Superior temporal gyrus (tissue), 1 donor: ENCODE measurements around the gene EPHB2.
"Not testable (repeated sequence)": the region's sequence is repeated elsewhere in the genome, so short reads cannot be mapped to it uniquely, and the experiment has no call there.

Source experiments
- DNase-seq: peaks from one replicate; pipeline ENCODE4 v3.0.0-alpha.2; 2016; ENCODE audit errors: extremely low spot score

The EPHB2 gene

GRCh38 chr1:22836850-22837249, 126.2 kb downstream of the EPHB2 start:
- DNase-seq = no peak

- DNase-seq = no peak
Measured at GRCh38 chr1:22837332-22837731, 126.7 kb downstream of the EPHB2 start.

- DNase-seq = no peak
Measured at GRCh38 chr1:22838965-22839364, 128.3 kb downstream of the EPHB2 start.

GRCh38 chr1:22839806-22840205, 129.2 kb downstream of the EPHB2 start:
- DNase-seq = no peak

- DNase-seq = no peak
Measured at GRCh38 chr1:22841142-22841541, 130.5 kb downstream of the EPHB2 start.

- DNase-seq = no peak
Measured at GRCh38 chr1:22841860-22842281, 131.2 kb downstream of the EPHB2 start.

- DNase-seq = not testable (repeated sequence)
Measured at GRCh38 chr1:22843441-22844183, 133.0 kb downstream of the EPHB2 start.

- DNase-seq = no peak
Measured at GRCh38 chr1:22844621-22845020, 134.0 kb downstream of the EPHB2 start.

GRCh38 chr1:22845398-22845935, 134.8 kb downstream of the EPHB2 start:
- DNase-seq = no peak

- no peak for DNase-seq
Measured at GRCh38 chr1:22846458-22846857, 135.8 kb downstream of the EPHB2 start.

- DNase-seq = no peak
Measured at GRCh38 chr1:22847249-22847648, 136.6 kb downstream of the EPHB2 start.

GRCh38 chr1:22847709-22848108, 137.1 kb downstream of the EPHB2 start:
- DNase-seq = no peak

GRCh38 chr1:22848405-22848804, 137.8 kb downstream of the EPHB2 start:
- no peak for DNase-seq

- no peak for DNase-seq
Measured at GRCh38 chr1:22849770-22850169, 139.1 kb downstream of the EPHB2 start.

- DNase-seq = no peak
Measured at GRCh38 chr1:22850281-22850680, 139.6 kb downstream of the EPHB2 start.

GRCh38 chr1:22850681-22851080, 140.0 kb downstream of the EPHB2 start:
- DNase-seq = peak; percentile 86

GRCh38 chr1:22851517-22851916, 140.9 kb downstream of the EPHB2 start:
- DNase-seq = no peak

GRCh38 chr1:22852144-22852655, 141.6 kb downstream of the EPHB2 start:
- no peak for DNase-seq

GRCh38 chr1:22853651-22854185, 143.1 kb downstream of the EPHB2 start:
- no peak for DNase-seq

GRCh38 chr1:22854688-22855565, 144.3 kb downstream of the EPHB2 start:
- DNase-seq = no peak

GRCh38 chr1:22855668-22856606, 145.3 kb downstream of the EPHB2 start:
- no peak for DNase-seq
